Body of pancreas (tissue), 4 donors: ENCODE measurements around the gene SRRM1.

Experiments
- CTCF ChIP-seq, 7 experiments: fragments of 450-650 bp in 4 of 7; fragments of 200-600 bp in 3 of 7; sonication (generic) in 3 of 7; IDR thresholded peaks; one replicate each; pipeline ENCODE4 v1.5.1; 2016 to 2019; ENCODE audit warnings: antibody characterized with exemption in 7 of 7
- POLR2A ChIP-seq, 3 donors: fragments of 450-650 bp; IDR thresholded peaks; one replicate each; pipeline ENCODE4 v1.6.1; 2016; ENCODE audit warnings: antibody characterized with exemption in 3 of 3, mild to moderate bottlenecking in 2 of 3

- no peak for TF ChIP-seq POLR2A (IDR thresholded peaks at IDR 0.05)
- TF ChIP-seq CTCF (IDR thresholded peaks at IDR 0.05), result no peak
These were observed 42.6 kb upstream of the SRRM1 start for GRCh38 chr1:24600551-24600950.
